Stomach (tissue), 4 donors: ENCODE data around the gene ITGB3BP.

Source experiments
- POLR2A ChIP-seq, 4 donors: fragments of 450-650 bp; IDR thresholded peaks; one replicate each; pipeline ENCODE4 v1.6.1; 2016; ENCODE audit warnings: antibody characterized with exemption in 4 of 4, control low read depth in 2 of 4, mild to moderate bottlenecking in 1 of 4, moderate library complexity in 1 of 4
- POLR2AphosphoS5 ChIP-seq, 3 donors: sonication (generic); formaldehyde crosslinking; IDR thresholded peaks; one replicate each; pipeline ENCODE4 v1.6.1; 2016; ENCODE audit warnings: antibody characterized with exemption in 3 of 3
- TF ChIP-seq, protein P1 (sequence below), 7 experiments: fragments of 450-650 bp in 4 of 7; fragments of 200-600 bp in 3 of 7; sonication (generic) in 3 of 7; IDR thresholded peaks; one replicate each; pipeline ENCODE4 v1.5.1; 2016 to 2019; ENCODE audit warnings: antibody characterized with exemption in 7 of 7, control low read depth in 2 of 7, mild to moderate bottlenecking in 1 of 7

DNA sequence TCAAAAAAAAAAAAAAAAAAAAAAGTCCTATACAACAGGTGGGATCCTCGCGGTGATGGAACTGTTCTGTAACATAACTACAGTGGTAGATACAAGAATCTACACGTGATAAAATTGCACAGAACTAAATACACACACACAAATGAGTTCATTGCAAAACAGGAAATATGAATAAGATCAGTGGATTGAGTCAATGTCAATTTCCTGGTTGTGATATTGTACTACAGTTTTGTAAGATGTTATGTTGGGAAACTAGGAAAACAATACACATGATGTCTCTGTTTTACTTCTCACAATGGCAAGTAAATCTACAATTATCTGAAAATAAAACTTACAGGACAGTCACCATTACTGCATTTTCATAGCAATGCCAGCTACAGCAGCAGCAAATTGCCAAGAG is 59.8 kb downstream of the ITGB3BP start:
- TF ChIP-seq POLR2A (IDR thresholded peaks at IDR 0.05) (no peak), POLR2AphosphoS5 (IDR thresholded peaks at IDR 0.05) (no peak)
- TF ChIP-seq, protein P1, sequence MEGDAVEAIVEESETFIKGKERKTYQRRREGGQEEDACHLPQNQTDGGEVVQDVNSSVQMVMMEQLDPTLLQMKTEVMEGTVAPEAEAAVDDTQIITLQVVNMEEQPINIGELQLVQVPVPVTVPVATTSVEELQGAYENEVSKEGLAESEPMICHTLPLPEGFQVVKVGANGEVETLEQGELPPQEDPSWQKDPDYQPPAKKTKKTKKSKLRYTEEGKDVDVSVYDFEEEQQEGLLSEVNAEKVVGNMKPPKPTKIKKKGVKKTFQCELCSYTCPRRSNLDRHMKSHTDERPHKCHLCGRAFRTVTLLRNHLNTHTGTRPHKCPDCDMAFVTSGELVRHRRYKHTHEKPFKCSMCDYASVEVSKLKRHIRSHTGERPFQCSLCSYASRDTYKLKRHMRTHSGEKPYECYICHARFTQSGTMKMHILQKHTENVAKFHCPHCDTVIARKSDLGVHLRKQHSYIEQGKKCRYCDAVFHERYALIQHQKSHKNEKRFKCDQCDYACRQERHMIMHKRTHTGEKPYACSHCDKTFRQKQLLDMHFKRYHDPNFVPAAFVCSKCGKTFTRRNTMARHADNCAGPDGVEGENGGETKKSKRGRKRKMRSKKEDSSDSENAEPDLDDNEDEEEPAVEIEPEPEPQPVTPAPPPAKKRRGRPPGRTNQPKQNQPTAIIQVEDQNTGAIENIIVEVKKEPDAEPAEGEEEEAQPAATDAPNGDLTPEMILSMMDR (IDR thresholded peaks at IDR 0.05), result no peak
